KOPT-K1 (cell line): Measurements from ENCODE around the gene GLMP.

Source experiments
- H3K27ac ChIP-seq: fragments of 200-600 bp; sonication (generic); 2 replicates; pipeline ENCODE4 v1.5.1; 2016; ENCODE audit warnings: antibody characterized with exemption, mild to moderate bottlenecking, low read depth, low read length; ENCODE audit not compliant: poor library complexity, severe bottlenecking
- H3K36me3 ChIP-seq: fragments of 200-600 bp; sonication (generic); 2 replicates; pipeline ENCODE4 v1.5.1; 2017; ENCODE audit warnings: antibody characterized with exemption, mild to moderate bottlenecking, low read length, moderate library complexity; ENCODE audit not compliant: insufficient read depth
- H3K9me3 ChIP-seq: fragments of 200-600 bp; sonication (generic); 2 replicates; pipeline ENCODE4 v1.5.1; 2017; ENCODE audit warnings: antibody characterized with exemption, low read length, mild to moderate bottlenecking; ENCODE audit not compliant: insufficient read depth, poor library complexity, severe bottlenecking

The GLMP gene

DNA sequence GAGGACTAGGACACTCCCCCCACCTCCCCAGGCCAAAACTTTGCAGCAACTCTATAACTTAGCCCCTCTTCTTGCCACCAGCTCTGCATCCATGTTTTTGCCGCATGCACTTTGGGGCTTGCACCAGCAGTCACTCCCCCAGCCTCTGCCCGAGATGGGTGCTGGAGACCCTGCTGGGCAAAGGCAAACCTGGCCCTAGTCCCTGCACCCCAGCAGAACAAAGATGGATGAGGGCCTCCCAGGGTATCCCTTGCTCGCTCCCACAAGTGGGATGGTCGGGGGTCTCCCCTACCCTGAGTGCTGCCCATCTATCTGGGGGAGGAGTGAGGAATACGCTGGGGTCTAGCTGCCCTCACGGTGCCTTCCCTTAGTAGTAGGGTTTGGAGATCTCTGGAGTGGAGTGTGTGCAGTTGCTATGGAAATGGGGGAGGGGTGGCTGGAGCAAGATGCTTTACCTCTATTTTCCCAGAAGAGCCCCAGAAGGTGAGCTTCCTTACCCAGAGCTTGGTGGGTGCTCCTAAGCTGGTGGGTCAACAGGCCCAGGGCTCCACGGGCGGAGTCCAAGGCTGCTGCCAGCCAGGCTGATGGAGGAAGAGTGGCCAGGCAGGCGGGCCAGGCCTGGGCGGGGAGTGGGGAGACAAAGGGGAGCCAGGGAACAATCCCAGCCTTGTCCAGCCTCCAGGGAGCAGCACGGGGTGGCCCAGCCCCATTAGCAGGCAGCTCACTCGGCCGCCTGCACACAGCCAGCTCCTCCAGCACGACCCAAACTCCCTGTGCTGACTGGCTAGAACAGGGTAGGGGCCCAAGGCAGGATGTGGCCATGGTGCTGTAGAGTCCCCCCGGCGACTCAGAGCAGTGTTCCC is 47.8 kb downstream of the GLMP start, which contains the start of gene PAQR6:
PAQR6 (minus strand) TSS at position 597 of the 863 bp plus-strand sequence. CDS start 1,325 bp downstream, outside the sequence.
- no peak within 1 kb of the TSS for H3K27ac ChIP-seq
- H3K36me3 ChIP-seq = peaks cover 62% of the 10 kb centered on the region
- no peaks in the 10 kb centered on the region for H3K9me3 ChIP-seq

DNA sequence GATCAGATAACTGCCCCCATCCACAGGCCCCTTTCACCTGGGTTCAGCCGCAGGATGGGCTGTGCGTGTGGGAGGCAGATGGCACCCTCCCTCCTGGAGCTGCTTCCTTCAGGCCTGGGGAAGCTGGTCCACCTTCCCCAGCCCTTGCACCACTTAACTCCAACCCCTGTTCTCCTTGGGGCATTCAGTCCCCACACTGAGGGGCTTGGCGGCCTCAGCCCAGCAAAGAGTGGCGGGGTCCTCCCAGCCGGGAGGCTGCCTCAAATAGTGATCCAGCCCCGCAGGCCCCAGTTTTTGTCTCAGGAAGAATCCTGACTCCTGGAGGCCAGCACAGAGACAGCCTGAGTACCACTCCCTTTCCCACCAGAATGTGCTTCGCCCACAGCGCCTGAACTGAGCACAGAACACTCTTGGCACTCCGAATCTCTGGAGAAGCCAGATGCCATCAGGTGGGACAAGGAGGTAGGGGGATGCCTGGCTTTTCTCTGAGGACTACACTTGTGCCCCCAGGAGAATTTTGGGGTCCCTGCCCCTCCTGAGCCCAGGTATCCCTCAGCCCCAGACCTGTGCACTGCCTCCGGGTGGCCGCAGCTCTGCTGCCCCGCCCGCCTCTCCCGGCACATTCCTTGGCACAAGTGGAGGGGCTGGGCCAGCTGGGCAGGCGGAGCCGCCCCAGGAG is 48.6 kb downstream of the GLMP start:
- no peak overlapping the region for H3K27ac ChIP-seq
- H3K36me3 ChIP-seq = peaks cover 54% of the 10 kb centered on the region
- H3K9me3 ChIP-seq = no peaks in the 10 kb centered on the region

DNA sequence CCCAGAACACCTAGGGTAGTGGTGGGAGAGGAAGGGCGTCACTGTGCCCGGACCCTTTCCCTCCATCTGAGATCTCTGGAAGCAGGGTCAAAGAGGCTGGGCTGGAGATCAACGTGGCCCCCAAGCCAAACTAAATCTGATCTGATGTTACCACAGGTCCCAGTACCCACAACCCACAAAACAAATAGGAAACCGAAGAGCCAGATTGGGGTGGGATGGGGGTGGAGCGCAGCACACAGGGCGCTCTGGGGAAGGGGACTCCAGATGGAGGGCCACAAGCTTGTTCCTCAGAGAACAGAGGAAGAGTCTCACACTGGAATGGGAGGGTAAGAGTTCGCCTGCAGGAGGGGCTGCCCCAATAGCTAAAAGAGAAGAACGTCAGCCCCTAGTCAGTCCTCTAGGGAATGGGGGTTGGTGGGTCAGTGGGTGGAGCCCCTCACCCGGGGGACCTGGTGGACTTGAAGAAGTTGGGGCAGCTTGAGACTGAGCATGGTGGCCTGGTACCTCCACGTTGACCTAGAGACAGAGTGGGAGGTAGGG is 49.2 kb downstream of the GLMP start:
- Histone ChIP-seq H3K27ac (no peak overlapping the region), H3K36me3 (peaks cover 48% of the 10 kb centered on the region), H3K9me3 (no peaks in the 10 kb centered on the region)

DNA sequence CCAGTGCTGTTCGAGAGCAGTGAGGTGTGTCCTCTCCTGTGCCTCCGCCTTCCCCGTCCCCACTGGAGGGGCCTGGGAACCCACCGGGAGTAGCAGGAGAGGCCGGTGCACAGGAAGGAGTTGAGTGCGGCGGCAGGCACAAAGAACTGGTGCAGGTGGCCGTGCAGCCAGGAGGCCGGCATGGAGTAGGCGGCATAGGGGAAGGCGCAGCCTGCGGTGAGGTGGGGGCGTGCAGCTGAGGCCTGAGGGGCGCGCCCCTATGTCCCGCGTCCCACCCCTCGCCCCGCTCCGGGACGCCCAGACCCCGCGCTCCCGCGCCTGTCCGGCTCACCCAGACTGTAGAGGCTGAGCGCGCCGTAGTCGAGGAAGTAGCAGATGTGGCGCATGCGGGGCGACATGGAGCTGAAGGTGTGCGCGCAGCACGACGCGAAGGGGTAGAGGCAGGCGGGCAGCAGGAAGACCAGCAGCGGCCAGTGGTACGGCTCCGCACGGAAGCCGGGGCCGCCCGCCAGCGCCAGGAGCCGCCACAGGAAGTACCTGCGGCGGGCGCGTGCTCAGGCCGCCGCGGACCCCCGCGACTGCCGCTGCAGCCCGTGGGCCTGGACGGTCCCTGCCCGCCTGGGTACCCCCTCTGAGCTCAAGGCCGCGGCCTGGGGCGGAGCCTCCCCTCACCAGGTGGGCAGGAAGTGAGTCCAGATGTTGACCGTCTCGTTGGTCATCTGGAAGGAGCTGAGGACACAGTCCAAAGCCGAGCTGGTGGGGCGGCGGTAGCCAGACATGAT is 49.8 kb downstream of the GLMP start:
- Histone ChIP-seq H3K36me3 (peaks cover 41% of the 10 kb centered on the region), H3K27ac (no peak overlapping the region), H3K9me3 (no peaks in the 10 kb centered on the region)

DNA sequence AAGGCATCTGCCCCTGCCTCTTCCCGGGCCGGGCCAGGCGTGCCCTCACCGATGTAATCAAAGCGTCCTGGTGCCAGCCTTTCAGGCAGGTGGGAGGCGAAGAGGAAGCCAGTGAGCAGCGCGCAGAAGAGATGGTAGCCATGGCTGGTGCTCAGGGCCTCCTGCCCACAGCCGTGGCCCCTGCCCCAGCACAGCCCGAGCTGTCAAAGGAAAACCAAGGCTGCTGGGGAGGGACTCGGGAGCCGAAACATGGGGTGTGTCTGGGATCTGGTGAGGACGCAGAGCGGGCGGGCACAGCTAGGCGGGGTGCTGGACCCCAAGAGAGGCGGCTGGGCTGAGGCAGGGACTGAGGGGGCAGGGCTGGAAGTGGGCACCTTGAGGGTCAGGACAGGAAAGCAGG is 50.8 kb downstream of the GLMP start:
- no peaks in the 10 kb centered on the region for H3K9me3 ChIP-seq
- no peak overlapping the region for H3K27ac ChIP-seq
- peaks cover 37% of the 10 kb centered on the region for H3K36me3 ChIP-seq

DNA sequence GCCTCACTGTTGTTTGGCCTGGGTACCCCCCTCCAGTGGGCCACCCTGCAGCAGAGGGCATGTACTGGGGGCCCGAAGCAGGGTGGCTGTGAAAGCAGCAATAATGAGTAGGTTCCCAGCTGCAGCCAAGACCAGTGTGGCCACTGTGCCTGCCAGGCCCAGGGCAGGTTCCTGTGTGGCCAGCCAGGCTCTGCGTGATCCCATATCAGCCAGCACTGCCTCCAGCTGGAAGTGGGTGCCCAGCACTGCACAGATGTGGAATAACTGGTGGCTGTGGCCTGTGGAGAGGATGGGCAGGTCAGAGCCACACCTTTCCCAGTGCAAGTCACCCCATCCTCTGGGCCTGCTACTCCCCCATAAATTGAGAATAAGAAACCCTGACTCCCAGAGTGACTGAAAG is 51.4 kb downstream of the GLMP start:
- H3K36me3 ChIP-seq = peaks cover 37% of the 10 kb centered on the region
- H3K9me3 ChIP-seq = no peaks in the 10 kb centered on the region
- no peak overlapping the region for H3K27ac ChIP-seq

DNA sequence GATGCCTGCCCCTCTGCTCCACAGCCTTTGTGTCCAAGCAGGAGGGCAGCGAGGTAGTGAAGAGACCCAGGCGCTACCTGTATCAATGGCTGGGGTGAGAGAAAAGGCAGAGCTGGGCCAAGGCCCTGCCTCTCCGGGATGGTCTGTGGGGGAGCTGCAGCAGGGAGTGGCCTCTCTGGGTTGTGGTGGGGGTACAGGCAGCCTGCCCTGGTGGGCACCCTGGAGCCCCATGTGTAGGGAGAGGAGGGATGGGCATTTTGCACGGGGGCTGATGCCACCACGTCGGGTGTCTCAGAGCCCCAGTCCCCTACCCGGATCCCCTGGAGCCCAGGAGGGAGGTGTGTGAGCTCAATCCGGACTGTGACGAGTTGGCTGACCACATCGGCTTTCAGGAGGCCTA is 52.7 kb downstream of the GLMP start:
- peaks cover 39% of the 10 kb centered on the region for H3K36me3 ChIP-seq
- H3K9me3 ChIP-seq = no peaks in the 10 kb centered on the region
- H3K27ac ChIP-seq = no peak overlapping the region
